B cell (primary cell): ENCODE results near the gene RAB3IP. TPM values are rescaled to one million over a fixed set of nuclear protein-coding genes. Genes with fewer than 3 reads are reported as not detected.

Experiments
- ATAC-seq: fragments of 200-7000 bp; cut with Tn5 transposase; one replicate; pipeline ENCODE4 v1.10.0; 2021; ENCODE audit warnings: low read depth, mild to moderate bottlenecking, moderate number of reproducible peaks, moderate library complexity
- CTCF ChIA-PET: fragments of 350-600 bp; sonication (Branson Sonifier 250); formaldehyde crosslinking; loops from one replicate; lab custom pipeline; 2021; ENCODE audit warnings: antibody characterized with exemption, inconsistent platforms; lab: Charles Lee
- POLR2A ChIA-PET: fragments of 350-600 bp; sonication (Branson Sonifier 250); formaldehyde crosslinking; loops from one replicate; lab custom pipeline; 2021; ENCODE audit warnings: antibody characterized with exemption; lab: Charles Lee
- DNase-seq: peaks from one replicate; pipeline ENCODE4 v3.0.0; 2013
- H2AFZ ChIP-seq: 2 replicates; pipeline ENCODE4 v1.6.1; 2012; ENCODE audit warnings: mild to moderate bottlenecking, low read depth, low read length; ENCODE audit not compliant: insufficient read depth, poor library complexity, severe bottlenecking
- H3K27ac ChIP-seq, 2 donors: 1 replicate in 1 of 2; 2 replicates in 1 of 2; pipeline ENCODE4 v1.5.1; 2012 to 2013; ENCODE audit warnings: low read length in 2 of 2, mild to moderate bottlenecking in 2 of 2, moderate library complexity in 1 of 2
- H3K27me3 ChIP-seq, 4 experiments: fragments of 200-600 bp in 1 of 4; sonication (generic) in 1 of 4; replicated peaks in 1 of 4; 1 replicate in 2 of 4; 2 replicates in 2 of 4; pipeline versions ENCODE4 v1.6.1 to v1.7.0; 2013 to 2016; ENCODE audit warnings: low read length in 3 of 4, mild to moderate bottlenecking in 2 of 4, mixed read lengths in 1 of 4, moderate library complexity in 1 of 4; ENCODE audit not compliant: insufficient read depth in 4 of 4, control insufficient read depth in 3 of 4; ENCODE audit errors: control extremely low read depth in 1 of 4
- H3K36me3 ChIP-seq, 2 experiments: replicated peaks in 1 of 2; 1 replicate in 1 of 2; 2 replicates in 1 of 2; pipeline versions ENCODE4 v1.6.1 to v1.7.1; 2013; ENCODE audit warnings: low read length in 1 of 2; ENCODE audit not compliant: insufficient read depth in 2 of 2, control insufficient read depth in 1 of 2; ENCODE audit errors: control extremely low read depth in 1 of 2, extremely low read depth in 1 of 2
- H3K4me1 ChIP-seq, 2 donors: fragments of 200-600 bp in 1 of 2; sonication (generic) in 1 of 2; 1 replicate in 1 of 2; 2 replicates in 1 of 2; pipeline versions ENCODE4 v1.5.1 to v1.6.1; 2013 to 2017; ENCODE audit warnings: low read length in 2 of 2; ENCODE audit not compliant: control insufficient read depth in 2 of 2, insufficient read depth in 2 of 2
- H3K4me2 ChIP-seq: replicated peaks from 2 replicates; pipeline ENCODE3; 2012; ENCODE audit warnings: mild to moderate bottlenecking, low read depth, low read length; ENCODE audit not compliant: poor library complexity, severe bottlenecking
- H3K4me3 ChIP-seq, 5 experiments: fragments of 200-600 bp in 1 of 5; sonication (generic) in 1 of 5; 1 replicate in 3 of 5; 2 replicates in 2 of 5; pipeline versions ENCODE4 v1.5.1 to v1.7.0; 2011 to 2016; ENCODE audit warnings: low read length in 4 of 5, mild to moderate bottlenecking in 4 of 5, low read depth in 2 of 5, control low read depth in 1 of 5, moderate library complexity in 1 of 5; ENCODE audit not compliant: insufficient read depth in 1 of 5; ENCODE audit errors: control extremely low read depth in 1 of 5, extremely low read depth in 1 of 5
- H3K79me2 ChIP-seq: fragments of 200-600 bp; sonication (generic); one replicate; pipeline ENCODE4 v1.6.0; 2016; ENCODE audit warnings: low read length; ENCODE audit not compliant: control insufficient read depth, insufficient read depth
- H3K9ac ChIP-seq: fragments of 200-600 bp; sonication (generic); 2 replicates; pipeline ENCODE4 v1.6.1; 2017; ENCODE audit warnings: mild to moderate bottlenecking, low read length, moderate library complexity
- H3K9me3 ChIP-seq, 3 donors: one replicate each; pipeline versions ENCODE4 v1.6.1 to v1.7.1; 2013; ENCODE audit warnings: low read length in 2 of 3; ENCODE audit not compliant: control insufficient read depth in 2 of 3, insufficient read depth in 1 of 3; ENCODE audit errors: control extremely low read depth in 1 of 3
- H4K20me1 ChIP-seq: 2 replicates; pipeline ENCODE4 v1.6.0; 2012; ENCODE audit warnings: mild to moderate bottlenecking, low read length; ENCODE audit not compliant: insufficient read depth, control insufficient read depth, poor library complexity, severe bottlenecking
- H3K27ac Mint-ChIP-seq: one replicate; pipeline ENCODE4 v1.8.0; 2021; ENCODE audit warnings: mixed read lengths
- H3K27me3 Mint-ChIP-seq: one replicate; pipeline ENCODE4 v1.8.0; 2021; ENCODE audit warnings: mixed read lengths
- H3K4me1 Mint-ChIP-seq: one replicate; pipeline ENCODE4 v1.8.0; 2021; ENCODE audit warnings: mixed read lengths
- H3K4me3 Mint-ChIP-seq: one replicate; pipeline ENCODE4 v1.8.0; 2021; ENCODE audit warnings: mixed read lengths
- H3K9me3 Mint-ChIP-seq: one replicate; pipeline ENCODE4 v1.8.0; 2022; ENCODE audit warnings: mixed read lengths; ENCODE audit not compliant: insufficient read depth
- EZH2 ChIP-seq: IDR thresholded peaks from 2 replicates; pipeline ENCODE4 v1.6.1; 2012; ENCODE audit warnings: borderline replicate concordance, low read depth, mild to moderate bottlenecking, moderate library complexity, low read length; ENCODE audit not compliant: insufficient read depth, poor library complexity, severe bottlenecking
- WGBS: methylation state at CpG from one replicate; pipeline ENCODE4 v1.1.5; 2013; ENCODE audit warnings: missing lambda C conversion rate; ENCODE audit not compliant: insufficient coverage; 5-methylcytosine and 5-hydroxymethylcytosine counted together
- intact Hi-C: fragments of 100-400 bp; cut with micrococcal nuclease; formaldehyde crosslinking; loops from one replicate; pipeline ENCODE4 v1.10.0; 2022
- polyA plus RNA-seq: library from polyadenylated mRNA; depleted of rRNA; stranded (reverse); fragments of >200 nt; gene quantifications from 2 replicates; pipeline ENCODE4 v1.2.3, GENCODE V29; 2012
- total RNA-seq, 2 donors: library from RNA; stranded (reverse); fragments of 120-200 nt in 1 of 2; gene quantifications; 1 replicate in 1 of 2; 2 replicates in 1 of 2; pipeline versions ENCODE4 v1.2.3 to v1.2.4, GENCODE V29; 2013 to 2022
- TF ChIP-seq, protein P1 (sequence below): fragments of 200-600 bp; IDR thresholded peaks from one replicate; pipeline ENCODE4 v1.8.0; 2022; ENCODE audit warnings: antibody characterized with exemption, mild to moderate bottlenecking

RAB3IP gene
- total and polyA plus RNA-seq, 2 donors (not counting 1 experiment from before 2014, with no cell fraction given) = 11.2 to 37.9 TPM

DNA sequence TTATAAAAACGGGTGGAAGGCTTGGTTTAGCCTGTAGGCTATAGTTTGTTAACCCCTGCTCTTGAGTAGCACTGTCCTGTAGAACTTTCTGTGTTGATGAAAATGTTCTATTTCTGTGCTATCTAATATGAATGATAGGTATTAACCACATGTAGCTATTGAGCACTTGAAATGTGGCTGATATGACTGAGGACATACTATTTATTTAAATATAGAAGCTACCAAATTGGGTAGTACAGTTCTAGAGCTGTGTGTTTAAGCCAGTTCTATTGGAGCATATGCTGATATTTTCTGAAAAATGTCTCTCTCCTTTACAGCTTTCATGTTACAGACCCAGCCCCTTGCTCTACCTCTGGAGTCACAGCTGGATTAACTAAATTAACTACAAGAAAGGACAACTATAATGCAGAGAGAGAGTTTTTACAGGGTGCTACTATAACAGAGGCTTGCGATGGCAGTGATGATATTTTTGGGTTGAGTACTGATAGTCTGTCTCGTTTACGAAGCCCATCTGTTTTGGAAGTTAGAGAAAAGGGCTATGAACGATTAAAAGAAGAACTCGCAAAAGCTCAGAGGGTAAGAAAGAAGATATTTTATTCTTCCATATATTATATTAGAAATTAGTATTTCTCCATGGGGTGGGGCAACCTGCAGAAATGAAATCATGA lies 17.6 kb downstream of the RAB3IP start:
- Histone ChIP-seq H3K4me3 (no peak overlapping the region), H3K4me1 (no peaks in the 10 kb centered on the region), H4K20me1 (no peaks in the 10 kb centered on the region), H3K9me3 (peaks cover 3 to 8% (median 5%) of the 10 kb centered on the region in 3 donors), H2AFZ (no peak overlapping the region), H3K79me2 (peaks cover 8% of the 10 kb centered on the region), H3K27ac (no peak overlapping the region), H3K27me3 (no peaks in the 10 kb centered on the region), H3K4me2 (no peak overlapping the region), H3K36me3 (peaks cover 12 to 19% of the 10 kb centered on the region in 2 experiments), H3K9ac (no peak overlapping the region)
- H3K4me3 Mint-ChIP-seq = no peak overlapping the region
- H3K9me3 Mint-ChIP-seq = peaks cover 3% of the 10 kb centered on the region
- intact Hi-C loops = no loop called here
- no peaks in the 10 kb centered on the region for H3K4me1 Mint-ChIP-seq
- WGBS = 100% methylated on average over 2 of the region's 6 CpGs
- no peak for TF ChIP-seq EZH2
- TF ChIP-seq, protein P1, sequence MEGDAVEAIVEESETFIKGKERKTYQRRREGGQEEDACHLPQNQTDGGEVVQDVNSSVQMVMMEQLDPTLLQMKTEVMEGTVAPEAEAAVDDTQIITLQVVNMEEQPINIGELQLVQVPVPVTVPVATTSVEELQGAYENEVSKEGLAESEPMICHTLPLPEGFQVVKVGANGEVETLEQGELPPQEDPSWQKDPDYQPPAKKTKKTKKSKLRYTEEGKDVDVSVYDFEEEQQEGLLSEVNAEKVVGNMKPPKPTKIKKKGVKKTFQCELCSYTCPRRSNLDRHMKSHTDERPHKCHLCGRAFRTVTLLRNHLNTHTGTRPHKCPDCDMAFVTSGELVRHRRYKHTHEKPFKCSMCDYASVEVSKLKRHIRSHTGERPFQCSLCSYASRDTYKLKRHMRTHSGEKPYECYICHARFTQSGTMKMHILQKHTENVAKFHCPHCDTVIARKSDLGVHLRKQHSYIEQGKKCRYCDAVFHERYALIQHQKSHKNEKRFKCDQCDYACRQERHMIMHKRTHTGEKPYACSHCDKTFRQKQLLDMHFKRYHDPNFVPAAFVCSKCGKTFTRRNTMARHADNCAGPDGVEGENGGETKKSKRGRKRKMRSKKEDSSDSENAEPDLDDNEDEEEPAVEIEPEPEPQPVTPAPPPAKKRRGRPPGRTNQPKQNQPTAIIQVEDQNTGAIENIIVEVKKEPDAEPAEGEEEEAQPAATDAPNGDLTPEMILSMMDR = no peak
- ATAC-seq (no peak), DNase-seq (no peak)
- no peak overlapping the region for H3K27ac Mint-ChIP-seq
- no peaks in the 10 kb centered on the region for H3K27me3 Mint-ChIP-seq
- ChIA-PET CTCF (no interaction called here), POLR2A (no interaction called here)

DNA sequence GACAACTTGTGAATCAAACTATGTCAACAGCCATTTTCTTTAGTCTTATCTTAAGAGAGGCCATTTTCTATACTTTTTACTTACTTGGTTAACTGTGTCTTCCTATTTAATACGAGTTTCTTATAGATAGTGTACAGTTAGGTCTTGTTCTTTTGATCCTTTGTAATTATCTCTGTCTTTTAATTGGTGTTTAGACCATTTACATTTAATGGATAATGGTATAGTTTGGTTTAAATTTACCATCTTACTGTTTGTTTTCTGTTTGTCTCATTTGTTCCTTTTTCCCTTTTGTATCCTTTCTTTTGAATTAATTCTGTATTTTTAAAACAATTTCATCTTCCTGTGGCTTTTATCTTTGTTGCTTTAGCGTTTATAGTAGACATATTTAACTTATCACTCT lies 19.4 kb downstream of the RAB3IP start:
- WGBS = no CpG with 5 or more reads among the region's 2 CpGs
- CTCF ChIA-PET = no interaction called here
- ATAC-seq = no peak

More for the DNA sequence above, 19.4 kb downstream of the RAB3IP start:
- Histone ChIP-seq H2AFZ (no peak overlapping the region), H3K27me3 (no peaks in the 10 kb centered on the region), H3K36me3 (peaks cover 12 to 20% of the 10 kb centered on the region in 2 experiments), H3K4me3 (no peak overlapping the region), H3K79me2 (no peaks in the 10 kb centered on the region), H3K4me2 (no peak overlapping the region), H3K4me1 (no peaks in the 10 kb centered on the region), H3K9ac (no peak overlapping the region), H3K9me3 (peaks cover 3 to 9% (median 5%) of the 10 kb centered on the region in 3 donors), H4K20me1 (no peaks in the 10 kb centered on the region), H3K27ac (no peak overlapping the region)
- Mint-ChIP-seq H3K4me1 (no peaks in the 10 kb centered on the region), H3K27ac (no peak overlapping the region), H3K4me3 (no peak overlapping the region), H3K9me3 (peaks cover 6% of the 10 kb centered on the region), H3K27me3 (no peaks in the 10 kb centered on the region)
- POLR2A ChIA-PET = no interaction called here
- TF ChIP-seq, protein P1 = no peak
- TF ChIP-seq EZH2 = no peak
- intact Hi-C loops = no loop called here
- DNase-seq = no peak
